SK-N-SH (cell line): ENCODE data around the gene OR4M1. TPM values are rescaled to one million over a fixed set of nuclear protein-coding genes. Genes with fewer than 3 reads are reported as not detected.
"Not testable (repeated sequence)": the region's sequence is repeated elsewhere in the genome, so short reads cannot be mapped to it uniquely, and the experiment has no call there.

ENCODE experiments used
- CTCF ChIA-PET: fragments of 300-600, 350-600 bp; formaldehyde crosslinking; extraction: SDS; loops from one replicate; lab custom pipeline; 2021; lab: Yijun Ruan, JAX
- POLR2A ChIA-PET: fragments of 350-600 bp; sonication (Branson Sonifier 250); formaldehyde crosslinking; extraction: SDS; loops from one replicate; lab custom pipeline; 2020; ENCODE audit warnings: antibody characterized with exemption, inconsistent platforms; lab: Yijun Ruan, JAX
- DNase-seq: peaks from one replicate; pipeline ENCODE4 v3.0.0; 2012
- H2AFZ ChIP-seq: fragments of 200-600 bp; sonication (generic); 2 replicates; pipeline ENCODE4 v1.8.1; 2016; ENCODE audit warnings: antibody characterized with exemption, mild to moderate bottlenecking, low read depth
- H3F3A ChIP-seq: fragments of 200-600 bp; sonication (generic); replicated peaks from 2 replicates; pipeline ENCODE3; 2016; ENCODE audit warnings: antibody characterized with exemption, mild to moderate bottlenecking; ENCODE audit not compliant: insufficient read depth
- H3K27ac ChIP-seq, 2 experiments: fragments of 200-500 bp in 1 of 2; fragments of 200-600 bp in 1 of 2; sonication (Bioruptor generic) in 1 of 2; sonication (generic), shearing (Covaris generic) in 1 of 2; 2 replicates each; pipeline versions ENCODE4 v1.5.1 to v1.6.1; 2014 to 2016; ENCODE audit warnings: low read depth in 2 of 2, inconsistent platforms in 1 of 2, low read length in 1 of 2, mild to moderate bottlenecking in 1 of 2, mixed read lengths in 1 of 2
- H3K27me3 ChIP-seq: fragments of 200-600 bp; sonication (generic), shearing (Covaris generic); 2 replicates; pipeline ENCODE4 v1.6.1; 2016; ENCODE audit warnings: mixed run types; ENCODE audit not compliant: insufficient read depth
- H3K36me3 ChIP-seq, 2 experiments: fragments of 200-500 bp in 1 of 2; fragments of 200-600 bp in 1 of 2; sonication (Bioruptor generic) in 1 of 2; sonication (generic) in 1 of 2; replicated peaks in 1 of 2; 2 replicates each; pipeline versions ENCODE3 to v1.5.1; 2014 to 2016; ENCODE audit warnings: low read length in 1 of 2, mild to moderate bottlenecking in 1 of 2; ENCODE audit not compliant: insufficient read depth in 2 of 2, control insufficient read depth in 1 of 2
- H3K4me1 ChIP-seq, 2 experiments: fragments of 200-500 bp in 1 of 2; fragments of 200-600 bp in 1 of 2; sonication (Bioruptor generic) in 1 of 2; sonication (generic), shearing (Covaris generic) in 1 of 2; 2 replicates each; pipeline versions ENCODE4 v1.5.1 to v1.6.1; 2014 to 2016; ENCODE audit warnings: low read depth in 1 of 2, low read length in 1 of 2, mixed run types in 1 of 2; ENCODE audit not compliant: insufficient read depth in 2 of 2, control insufficient read depth in 1 of 2
- H3K4me2 ChIP-seq: fragments of 200-600 bp; sonication (generic), shearing (Covaris generic); 2 replicates; pipeline ENCODE4 v1.6.1; 2017; ENCODE audit warnings: mixed run types
- H3K4me3 ChIP-seq, 2 experiments: fragments of 200-500 bp in 1 of 2; fragments of 200-600 bp in 1 of 2; sonication (Bioruptor generic) in 1 of 2; sonication (generic), shearing (Covaris generic) in 1 of 2; 2 replicates each; pipeline versions ENCODE4 v1.5.1 to v1.8.1; 2014 to 2016; ENCODE audit warnings: low read depth in 2 of 2, inconsistent platforms in 1 of 2, low read length in 1 of 2, mild to moderate bottlenecking in 1 of 2, mixed read lengths in 1 of 2, moderate library complexity in 1 of 2
- H3K79me2 ChIP-seq: fragments of 200-600 bp; sonication (generic); 2 replicates; pipeline ENCODE4 v1.8.1; 2017; ENCODE audit warnings: mild to moderate bottlenecking; ENCODE audit not compliant: insufficient read depth
- H3K9ac ChIP-seq: fragments of 200-600 bp; sonication (generic); 2 replicates; pipeline ENCODE4 v1.6.1; 2017; ENCODE audit warnings: mixed run types
- H3K9me2 ChIP-seq: fragments of 200-600 bp; sonication (generic); 2 replicates; pipeline ENCODE4 v1.6.1; 2017; ENCODE audit warnings: mixed run types
- H3K9me3 ChIP-seq: fragments of 200-600 bp; sonication (generic); 2 replicates; pipeline ENCODE4 v1.6.1; 2017; ENCODE audit warnings: mixed run types, mild to moderate bottlenecking, moderate library complexity
- H4K20me1 ChIP-seq: fragments of 200-600 bp; sonication (generic); 2 replicates; pipeline ENCODE4 v1.6.1; 2017; ENCODE audit warnings: mild to moderate bottlenecking, mixed run types; ENCODE audit not compliant: insufficient read depth
- EZH2phosphoT487 ChIP-seq: fragments of 200-600 bp; sonication (generic); IDR thresholded peaks from 2 replicates; pipeline ENCODE4 v1.6.1; 2017; ENCODE audit warnings: low read depth, mixed run types, mild to moderate bottlenecking, antibody characterized with exemption, moderate library complexity, borderline replicate concordance
- FOSL2 ChIP-seq: IDR thresholded peaks from 2 replicates; pipeline ENCODE4 v1.4.0; 2012; ENCODE audit warnings: low read depth, mild to moderate bottlenecking, moderate library complexity, borderline replicate concordance
- FOXJ3 ChIP-seq: sonication (generic); formaldehyde crosslinking; IDR thresholded peaks from 2 replicates; pipeline ENCODE4 v1.5.1; 2020; ENCODE audit warnings: mild to moderate bottlenecking, missing genetic modification reagents
- JUND ChIP-seq: IDR thresholded peaks from 2 replicates; pipeline ENCODE4 v1.4.0; 2012
- MEF2A ChIP-seq: IDR thresholded peaks from 2 replicates; pipeline ENCODE4 v1.4.0; 2012; ENCODE audit warnings: low read depth, borderline replicate concordance
- MXI1 ChIP-seq: IDR thresholded peaks from 2 replicates; pipeline ENCODE4 v1.6.1; 2012; ENCODE audit warnings: mild to moderate bottlenecking, low read depth, low read length, improper control_type of control experiment
- NFIC ChIP-seq: IDR thresholded peaks from 2 replicates; pipeline ENCODE4 v1.4.0; 2012; ENCODE audit warnings: borderline replicate concordance
- NRF1 ChIP-seq: IDR thresholded peaks from 2 replicates; pipeline ENCODE4 v1.6.1; 2012; ENCODE audit warnings: low read depth, mild to moderate bottlenecking, low read length
- POLR2AphosphoS5 ChIP-seq: IDR thresholded peaks from 2 replicates; pipeline ENCODE4 v1.6.1; 2012; ENCODE audit warnings: low read depth, low read length
- RCOR1 ChIP-seq: fragments of 150-350 bp; IDR thresholded peaks from 2 replicates; pipeline ENCODE4 v1.6.1; 2017; ENCODE audit warnings: antibody characterized with exemption, low read length
- REST ChIP-seq: IDR thresholded peaks from 2 replicates; pipeline ENCODE4 v1.6.1; 2012; ENCODE audit warnings: mild to moderate bottlenecking, low read depth, low read length, moderate library complexity
- RXRA ChIP-seq: IDR thresholded peaks from 2 replicates; pipeline ENCODE4 v1.4.0; 2012; ENCODE audit warnings: low read depth, mild to moderate bottlenecking, borderline replicate concordance
- SIN3A ChIP-seq: IDR thresholded peaks from 2 replicates; pipeline ENCODE4 v1.6.1; 2012; ENCODE audit warnings: low read depth, mild to moderate bottlenecking, low read length, moderate library complexity, borderline replicate concordance
- SMC3 ChIP-seq: IDR thresholded peaks from 2 replicates; pipeline ENCODE4 v1.6.1; 2012; ENCODE audit warnings: low read depth, low read length, improper control_type of control experiment
- TEAD4 ChIP-seq: IDR thresholded peaks from 2 replicates; pipeline ENCODE4 v1.4.0; 2012; ENCODE audit warnings: mild to moderate bottlenecking, borderline replicate concordance; ENCODE audit not compliant: insufficient read depth
- USF1 ChIP-seq: IDR thresholded peaks from 2 replicates; pipeline ENCODE4 v1.4.0; 2012; ENCODE audit warnings: low read depth, borderline replicate concordance
- WGBS: methylation state at CpG from one replicate; pipeline ENCODE4 v1.1.6; 2017; ENCODE audit warnings: low lambda C conversion rate; 5-methylcytosine and 5-hydroxymethylcytosine counted together
- polyA plus RNA-seq, 3 experiments: library from polyadenylated mRNA; depleted of rRNA; stranded (reverse); fragments of >200 nt; gene quantifications; 2 replicates each; pipeline ENCODE4 v1.2.3, GENCODE V29; 2012

OR4M1 gene
- polyA plus RNA-seq, 1 of the 3 experiments (the other 2 are of a cell fraction): not detected

- TF ChIP-seq TEAD4 (no peak), NFIC (no peak), NRF1 (no peak), REST (no peak), SIN3A (no peak)
Observed at GRCh38 chr14:19823765-19824164, 50.5 kb downstream of the OR4M1 start (continued).

- H3K4me3 ChIP-seq, H3K27ac ChIP-seq, CTCF ChIA-PET, POLR2A ChIA-PET, H3K79me2 ChIP-seq, H3K9me3 ChIP-seq, H3K9ac ChIP-seq, H3K27me3 ChIP-seq, H2AFZ ChIP-seq, H3K36me3 ChIP-seq, H3F3A ChIP-seq, H3K9me2 ChIP-seq, H3K4me1 ChIP-seq, H4K20me1 ChIP-seq, H3K4me2 ChIP-seq, DNase-seq: not testable (repeated sequence)
- WGBS: 12% methylated on average over 12 of the region's 12 CpGs
Observed at GRCh38 chr14:19827626-19828244, 54.4 kb downstream of the OR4M1 start.

GRCh38 chr14:19828314-19828713, 55.0 kb downstream of the OR4M1 start:
- H3K4me2 ChIP-seq: no peak overlapping the region
- H3K36me3 ChIP-seq: no peaks in the 10 kb centered on the region
- H3K4me1 ChIP-seq: no peaks in the 10 kb centered on the region
- 3% methylated on average over 2 of the region's 2 CpGs for WGBS
- no peak overlapping the region for H2AFZ ChIP-seq
- H3K9me2 ChIP-seq: no peaks in the 10 kb centered on the region; the same call in 1 of the 2 replicates
- POLR2A ChIA-PET: no interaction called here
- no peak overlapping the region for H3K4me3 ChIP-seq
- DNase-seq: no peak
- no peaks in the 10 kb centered on the region for H3K79me2 ChIP-seq
- no peaks in the 10 kb centered on the region for H3F3A ChIP-seq
- no peaks in the 10 kb centered on the region for H3K9me3 ChIP-seq
- H4K20me1 ChIP-seq: no peaks in the 10 kb centered on the region
- no peak overlapping the region for H3K9ac ChIP-seq
- H3K27ac ChIP-seq: no peak overlapping the region
- CTCF ChIA-PET: no interaction called here
- no peaks in the 10 kb centered on the region for H3K27me3 ChIP-seq
- TF ChIP-seq FOSL2: no peak
- no peak for TF ChIP-seq SMC3
- TF ChIP-seq RCOR1: no peak
- no peak for TF ChIP-seq EZH2phosphoT487
- TF ChIP-seq FOXJ3 (CRISPR knock-in tag): no peak
- TF ChIP-seq MEF2A: no peak
- no peak for TF ChIP-seq POLR2AphosphoS5
- TF ChIP-seq JUND: no peak
- no peak for TF ChIP-seq REST
- TF ChIP-seq SIN3A: no peak
- TF ChIP-seq MXI1: no peak
- TF ChIP-seq USF1: no peak
- no peak for TF ChIP-seq RXRA
